HL-60 (cell line): ENCODE results near the gene EPM2AIP1.

Experiments
- CTCF ChIP-seq: IDR thresholded peaks from one replicate; pipeline ENCODE4 v1.5.1; 2011; ENCODE audit warnings: low read length, control low read depth, inconsistent platforms; ENCODE audit not compliant: insufficient read depth
- GABPA ChIP-seq: IDR thresholded peaks from 2 replicates; pipeline ENCODE4 v1.6.1; 2012; ENCODE audit warnings: low read depth

GRCh38 chr3:36969085-36969484 lies 23.8 kb downstream of the EPM2AIP1 start:
- no peak for TF ChIP-seq CTCF
- TF ChIP-seq GABPA = no peak
